ENCODE results near the gene PHACTR1.

- no peak for TF ChIP-seq POLR2AphosphoS5 (IDR thresholded peaks at IDR 0.05; ENCODE audit: low read depth, low read length)
- TF ChIP-seq EZH2phosphoT487 (IDR thresholded peaks at IDR 0.05; ENCODE audit: borderline replicate concordance, low read depth), result no peak
- TF ChIP-seq CTCF (IDR thresholded peaks at IDR 0.05), result no peak
- TF ChIP-seq RXRA (IDR thresholded peaks at IDR 0.05; ENCODE audit: borderline replicate concordance, low read depth), result no peak
- no peak for TF ChIP-seq MXI1 (IDR thresholded peaks at IDR 0.05; ENCODE audit: low read depth, low read length)
- no peak for TF ChIP-seq GATA2 (CRISPR knock-in tag; IDR thresholded peaks at IDR 0.05)
- TF ChIP-seq CHD2 (IDR thresholded peaks at IDR 0.05; ENCODE audit: low read length, partially characterized antibody), result no peak
- no peak for TF ChIP-seq NRF1 (IDR thresholded peaks at IDR 0.05; ENCODE audit: low read depth, low read length)
- TF ChIP-seq SIN3A (IDR thresholded peaks at IDR 0.05; ENCODE audit: borderline replicate concordance, low read depth, low read length), result no peak
- TF ChIP-seq, protein P1, sequence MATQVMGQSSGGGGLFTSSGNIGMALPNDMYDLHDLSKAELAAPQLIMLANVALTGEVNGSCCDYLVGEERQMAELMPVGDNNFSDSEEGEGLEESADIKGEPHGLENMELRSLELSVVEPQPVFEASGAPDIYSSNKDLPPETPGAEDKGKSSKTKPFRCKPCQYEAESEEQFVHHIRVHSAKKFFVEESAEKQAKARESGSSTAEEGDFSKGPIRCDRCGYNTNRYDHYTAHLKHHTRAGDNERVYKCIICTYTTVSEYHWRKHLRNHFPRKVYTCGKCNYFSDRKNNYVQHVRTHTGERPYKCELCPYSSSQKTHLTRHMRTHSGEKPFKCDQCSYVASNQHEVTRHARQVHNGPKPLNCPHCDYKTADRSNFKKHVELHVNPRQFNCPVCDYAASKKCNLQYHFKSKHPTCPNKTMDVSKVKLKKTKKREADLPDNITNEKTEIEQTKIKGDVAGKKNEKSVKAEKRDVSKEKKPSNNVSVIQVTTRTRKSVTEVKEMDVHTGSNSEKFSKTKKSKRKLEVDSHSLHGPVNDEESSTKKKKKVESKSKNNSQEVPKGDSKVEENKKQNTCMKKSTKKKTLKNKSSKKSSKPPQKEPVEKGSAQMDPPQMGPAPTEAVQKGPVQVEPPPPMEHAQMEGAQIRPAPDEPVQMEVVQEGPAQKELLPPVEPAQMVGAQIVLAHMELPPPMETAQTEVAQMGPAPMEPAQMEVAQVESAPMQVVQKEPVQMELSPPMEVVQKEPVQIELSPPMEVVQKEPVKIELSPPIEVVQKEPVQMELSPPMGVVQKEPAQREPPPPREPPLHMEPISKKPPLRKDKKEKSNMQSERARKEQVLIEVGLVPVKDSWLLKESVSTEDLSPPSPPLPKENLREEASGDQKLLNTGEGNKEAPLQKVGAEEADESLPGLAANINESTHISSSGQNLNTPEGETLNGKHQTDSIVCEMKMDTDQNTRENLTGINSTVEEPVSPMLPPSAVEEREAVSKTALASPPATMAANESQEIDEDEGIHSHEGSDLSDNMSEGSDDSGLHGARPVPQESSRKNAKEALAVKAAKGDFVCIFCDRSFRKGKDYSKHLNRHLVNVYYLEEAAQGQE (IDR thresholded peaks at IDR 0.05; ENCODE audit: low read depth, low read length), result no peak
Measured at GRCh38 chr6:12748411-12748810, 31.8 kb downstream of the PHACTR1 start.

Data from SK-N-SH (cell line).